Activated T-helper 9 cell treated with anti-CD3 and anti-CD28 coated beads, Interleukin-2, amount 50 U/mL, for 16 hours (primary cell): Measurements from ENCODE around the gene GPHN.
"Not testable (repeated sequence)": the region's sequence is repeated elsewhere in the genome, so short reads cannot be mapped to it uniquely, and the experiment has no call there.

Experiments
- DNase-seq: peaks from one replicate; pipeline ENCODE4 v3.0.0-alpha.2; 2020; ENCODE audit warnings: low read depth

The GPHN gene

GRCh38 chr14:67060546-67060945 lies 552.6 kb downstream of the GPHN start:
- no peak for DNase-seq

- not testable (repeated sequence) for DNase-seq
Observed at GRCh38 chr14:67067070-67067814, 559.3 kb downstream of the GPHN start.

GRCh38 chr14:67068251-67068650 lies 560.3 kb downstream of the GPHN start:
- no peak for DNase-seq

- no peak for DNase-seq
Observed at GRCh38 chr14:67071506-67071905, 563.6 kb downstream of the GPHN start.

GRCh38 chr14:67077921-67078320 lies 570.0 kb downstream of the GPHN start:
- DNase-seq = no peak

GRCh38 chr14:67079846-67080245 lies 571.9 kb downstream of the GPHN start:
- no peak for DNase-seq

GRCh38 chr14:67108230-67108629 lies 600.3 kb downstream of the GPHN start:
- no peak for DNase-seq

GRCh38 chr14:67111022-67111421 lies 603.1 kb downstream of the GPHN start:
- no peak for DNase-seq

GRCh38 chr14:67112344-67112743 lies 604.4 kb downstream of the GPHN start:
- no peak for DNase-seq

- DNase-seq = no peak
Observed at GRCh38 chr14:67127174-67127573, 619.2 kb downstream of the GPHN start.

GRCh38 chr14:67129768-67130167 lies 621.8 kb downstream of the GPHN start:
- DNase-seq = no peak

GRCh38 chr14:67131691-67132090 lies 623.7 kb downstream of the GPHN start:
- no peak for DNase-seq

- no peak for DNase-seq
Observed at GRCh38 chr14:67133144-67133543, 625.2 kb downstream of the GPHN start.

GRCh38 chr14:67133595-67134441 lies 625.9 kb downstream of the GPHN start:
- DNase-seq = no peak

- DNase-seq = no peak
Observed at GRCh38 chr14:67137744-67138371, 629.9 kb downstream of the GPHN start.

- DNase-seq = no peak
Observed at GRCh38 chr14:67140556-67140955, 632.6 kb downstream of the GPHN start.

GRCh38 chr14:67141146-67141900 lies 633.4 kb downstream of the GPHN start:
- no peak for DNase-seq

GRCh38 chr14:67151082-67151666 lies 643.2 kb downstream of the GPHN start:
- DNase-seq = no peak

- no peak for DNase-seq
Observed at GRCh38 chr14:67158566-67158965, 650.6 kb downstream of the GPHN start.

- no peak for DNase-seq
Observed at GRCh38 chr14:67162385-67162784, 654.4 kb downstream of the GPHN start.

GRCh38 chr14:67166450-67166853 lies 658.5 kb downstream of the GPHN start:
- DNase-seq = no peak
